ENCODE data around the gene KRTAP17-1.

The KRTAP17-1 gene

GRCh38 chr17:41343029-41343428 lies 27.5 kb upstream of the KRTAP17-1 start:
- H3K9me3 ChIP-seq (ENCODE audit: control insufficient read depth, insufficient read depth, low read length): peaks cover 3% of the 10 kb centered on the region
- H3K4me1 ChIP-seq (ENCODE audit: control insufficient read depth, insufficient read depth, low read length): no peaks in the 10 kb centered on the region
- no peak overlapping the region for H3K27ac ChIP-seq (ENCODE audit: low read depth, low read length)
- no peak overlapping the region for H3K9ac ChIP-seq (ENCODE audit: low read depth, low read length)
- H3K4me3 ChIP-seq (ENCODE audit: low read depth, low read length): no peak overlapping the region
- no peaks in the 10 kb centered on the region for H3K27me3 ChIP-seq (ENCODE audit: control insufficient read depth, insufficient read depth, low read length)
- no peaks in the 10 kb centered on the region for H3K36me3 ChIP-seq (ENCODE audit: control insufficient read depth, insufficient read depth, low read length)

GRCh38 chr17:41340934-41341861 lies 25.7 kb upstream of the KRTAP17-1 start:
- no peaks in the 10 kb centered on the region for H3K4me1 ChIP-seq (ENCODE audit: control insufficient read depth, insufficient read depth, low read length)
- H3K9ac ChIP-seq (ENCODE audit: low read depth, low read length): no peak overlapping the region
- no peaks in the 10 kb centered on the region for H3K36me3 ChIP-seq (ENCODE audit: control insufficient read depth, insufficient read depth, low read length)
- no peak overlapping the region for H3K27ac ChIP-seq (ENCODE audit: low read depth, low read length)
- no peaks in the 10 kb centered on the region for H3K27me3 ChIP-seq (ENCODE audit: control insufficient read depth, insufficient read depth, low read length)
- peaks cover 3% of the 10 kb centered on the region for H3K9me3 ChIP-seq (ENCODE audit: control insufficient read depth, insufficient read depth, low read length)
- no peak overlapping the region for H3K4me3 ChIP-seq (ENCODE audit: low read depth, low read length)

GRCh38 chr17:41340494-41340893 lies 25.0 kb upstream of the KRTAP17-1 start:
- H3K36me3 ChIP-seq (ENCODE audit: control insufficient read depth, insufficient read depth, low read length): no peaks in the 10 kb centered on the region

GRCh38 chr17:41339571-41340172 lies 24.2 kb upstream of the KRTAP17-1 start:
- no peak overlapping the region for H3K9ac ChIP-seq (ENCODE audit: low read depth, low read length)
- no peaks in the 10 kb centered on the region for H3K4me1 ChIP-seq (ENCODE audit: control insufficient read depth, insufficient read depth, low read length)
- H3K27me3 ChIP-seq (ENCODE audit: control insufficient read depth, insufficient read depth, low read length): no peaks in the 10 kb centered on the region

More at GRCh38 chr17:41340494-41340893, 25.0 kb upstream of the KRTAP17-1 start:
- Histone ChIP-seq H3K27me3 (ENCODE audit: control insufficient read depth, insufficient read depth, low read length) (no peaks in the 10 kb centered on the region), H3K9ac (ENCODE audit: low read depth, low read length) (no peak overlapping the region), H3K4me1 (ENCODE audit: control insufficient read depth, insufficient read depth, low read length) (no peaks in the 10 kb centered on the region), H3K9me3 (ENCODE audit: control insufficient read depth, insufficient read depth, low read length) (peaks cover 3% of the 10 kb centered on the region), H3K27ac (ENCODE audit: low read depth, low read length) (no peak overlapping the region), H3K4me3 (ENCODE audit: low read depth, low read length) (no peak overlapping the region)

GRCh38 chr17:41338961-41339485 lies 23.5 kb upstream of the KRTAP17-1 start:
- H3K36me3 ChIP-seq (ENCODE audit: control insufficient read depth, insufficient read depth, low read length): no peaks in the 10 kb centered on the region
- H3K9ac ChIP-seq (ENCODE audit: low read depth, low read length): no peak overlapping the region
- no peaks in the 10 kb centered on the region for H3K4me1 ChIP-seq (ENCODE audit: control insufficient read depth, insufficient read depth, low read length)
- peaks cover 3% of the 10 kb centered on the region for H3K9me3 ChIP-seq (ENCODE audit: control insufficient read depth, insufficient read depth, low read length)
- H3K4me3 ChIP-seq (ENCODE audit: low read depth, low read length): no peak overlapping the region
- no peak overlapping the region for H3K27ac ChIP-seq (ENCODE audit: low read depth, low read length)
- no peaks in the 10 kb centered on the region for H3K27me3 ChIP-seq (ENCODE audit: control insufficient read depth, insufficient read depth, low read length)

More at GRCh38 chr17:41339571-41340172, 24.2 kb upstream of the KRTAP17-1 start:
- H3K36me3 ChIP-seq (ENCODE audit: control insufficient read depth, insufficient read depth, low read length): no peaks in the 10 kb centered on the region
- peaks cover 3% of the 10 kb centered on the region for H3K9me3 ChIP-seq (ENCODE audit: control insufficient read depth, insufficient read depth, low read length)
- no peak overlapping the region for H3K4me3 ChIP-seq (ENCODE audit: low read depth, low read length)
- H3K27ac ChIP-seq (ENCODE audit: low read depth, low read length): no peak overlapping the region

GRCh38 chr17:41335747-41336146 lies 20.2 kb upstream of the KRTAP17-1 start:
- no peak overlapping the region for H3K27ac ChIP-seq (ENCODE audit: low read depth, low read length)
- no peaks in the 10 kb centered on the region for H3K4me1 ChIP-seq (ENCODE audit: control insufficient read depth, insufficient read depth, low read length)
- no peaks in the 10 kb centered on the region for H3K36me3 ChIP-seq (ENCODE audit: control insufficient read depth, insufficient read depth, low read length)

GRCh38 chr17:41334385-41335305 lies 19.1 kb upstream of the KRTAP17-1 start:
- no peak overlapping the region for H3K27ac ChIP-seq (ENCODE audit: low read depth, low read length)
- H3K4me3 ChIP-seq (ENCODE audit: low read depth, low read length): no peak overlapping the region
- no peaks in the 10 kb centered on the region for H3K9me3 ChIP-seq (ENCODE audit: control insufficient read depth, insufficient read depth, low read length)
- no peaks in the 10 kb centered on the region for H3K4me1 ChIP-seq (ENCODE audit: control insufficient read depth, insufficient read depth, low read length)
- no peaks in the 10 kb centered on the region for H3K27me3 ChIP-seq (ENCODE audit: control insufficient read depth, insufficient read depth, low read length)
- H3K36me3 ChIP-seq (ENCODE audit: control insufficient read depth, insufficient read depth, low read length): no peaks in the 10 kb centered on the region
- no peak overlapping the region for H3K9ac ChIP-seq (ENCODE audit: low read depth, low read length)

More at GRCh38 chr17:41335747-41336146, 20.2 kb upstream of the KRTAP17-1 start:
- Histone ChIP-seq H3K9me3 (ENCODE audit: control insufficient read depth, insufficient read depth, low read length) (no peaks in the 10 kb centered on the region), H3K4me3 (ENCODE audit: low read depth, low read length) (no peak overlapping the region), H3K9ac (ENCODE audit: low read depth, low read length) (no peak overlapping the region), H3K27me3 (ENCODE audit: control insufficient read depth, insufficient read depth, low read length) (no peaks in the 10 kb centered on the region)

GRCh38 chr17:41333836-41334235 lies 18.3 kb upstream of the KRTAP17-1 start:
- Histone ChIP-seq H3K27ac (ENCODE audit: low read depth, low read length) (no peak overlapping the region), H3K4me3 (ENCODE audit: low read depth, low read length) (no peak overlapping the region), H3K9me3 (ENCODE audit: control insufficient read depth, insufficient read depth, low read length) (no peaks in the 10 kb centered on the region)

GRCh38 chr17:41333098-41333497 lies 17.6 kb upstream of the KRTAP17-1 start:
- no peaks in the 10 kb centered on the region for H3K4me1 ChIP-seq (ENCODE audit: control insufficient read depth, insufficient read depth, low read length)
- no peaks in the 10 kb centered on the region for H3K27me3 ChIP-seq (ENCODE audit: control insufficient read depth, insufficient read depth, low read length)
- H3K36me3 ChIP-seq (ENCODE audit: control insufficient read depth, insufficient read depth, low read length): no peaks in the 10 kb centered on the region
- no peaks in the 10 kb centered on the region for H3K9me3 ChIP-seq (ENCODE audit: control insufficient read depth, insufficient read depth, low read length)
- no peak overlapping the region for H3K27ac ChIP-seq (ENCODE audit: low read depth, low read length)
- H3K9ac ChIP-seq (ENCODE audit: low read depth, low read length): no peak overlapping the region
- no peak overlapping the region for H3K4me3 ChIP-seq (ENCODE audit: low read depth, low read length)

More at GRCh38 chr17:41333836-41334235, 18.3 kb upstream of the KRTAP17-1 start:
- H3K27me3 ChIP-seq (ENCODE audit: control insufficient read depth, insufficient read depth, low read length): no peaks in the 10 kb centered on the region
- no peak overlapping the region for H3K9ac ChIP-seq (ENCODE audit: low read depth, low read length)
- H3K36me3 ChIP-seq (ENCODE audit: control insufficient read depth, insufficient read depth, low read length): no peaks in the 10 kb centered on the region
- no peaks in the 10 kb centered on the region for H3K4me1 ChIP-seq (ENCODE audit: control insufficient read depth, insufficient read depth, low read length)

GRCh38 chr17:41332239-41332638 lies 16.7 kb upstream of the KRTAP17-1 start:
- no peaks in the 10 kb centered on the region for H3K9me3 ChIP-seq (ENCODE audit: control insufficient read depth, insufficient read depth, low read length)
- no peaks in the 10 kb centered on the region for H3K27me3 ChIP-seq (ENCODE audit: control insufficient read depth, insufficient read depth, low read length)
- H3K27ac ChIP-seq (ENCODE audit: low read depth, low read length): no peak overlapping the region
- H3K4me3 ChIP-seq (ENCODE audit: low read depth, low read length): no peak overlapping the region
- H3K9ac ChIP-seq (ENCODE audit: low read depth, low read length): no peak overlapping the region
- no peaks in the 10 kb centered on the region for H3K4me1 ChIP-seq (ENCODE audit: control insufficient read depth, insufficient read depth, low read length)
- H3K36me3 ChIP-seq (ENCODE audit: control insufficient read depth, insufficient read depth, low read length): no peaks in the 10 kb centered on the region

Data from HUES48 (cell line).